Neural cell (in vitro differentiated cells): ENCODE measurements around the gene CFAP300. TPM values are rescaled to one million over a fixed set of nuclear protein-coding genes. Genes with fewer than 3 reads are reported as not detected.

Experiments used
- H2AFZ ChIP-seq: fragments of 200-600, 300-800 bp; sonication (generic), shearing (Covaris generic); 2 replicates; pipeline ENCODE4 v1.6.0; 2014; ENCODE audit warnings: low read depth, mild to moderate bottlenecking, antibody characterized with exemption, low read length, moderate library complexity
- H3F3A ChIP-seq: fragments of 200-600 bp; shearing (Covaris generic); 2 replicates; pipeline ENCODE4 v1.6.1; 2016; ENCODE audit warnings: mild to moderate bottlenecking, moderate library complexity, mixed read lengths, antibody characterized with exemption, low read length; ENCODE audit not compliant: insufficient read depth, poor library complexity, severe bottlenecking
- H3K27ac ChIP-seq: fragments of 200-600, 300-800 bp; sonication (generic), shearing (Covaris generic); 2 replicates; pipeline ENCODE4 v1.5.1; 2014; ENCODE audit warnings: mild to moderate bottlenecking, low read length, moderate library complexity
- H3K27me3 ChIP-seq: fragments of 300-800, 200-600 bp; sonication (generic), shearing (Covaris generic); 2 replicates; pipeline ENCODE4 v1.6.0; 2014; ENCODE audit warnings: mild to moderate bottlenecking, low read depth, low read length, moderate library complexity; ENCODE audit not compliant: insufficient read depth
- H3K36me3 ChIP-seq: fragments of 300-800, 200-600 bp; sonication (generic), shearing (Covaris generic); 2 replicates; pipeline ENCODE4 v1.5.1; 2014; ENCODE audit warnings: mild to moderate bottlenecking, antibody characterized with exemption, low read length, moderate library complexity; ENCODE audit not compliant: insufficient read depth
- H3K4me2 ChIP-seq: fragments of 300-800, 200-600 bp; sonication (generic), shearing (Covaris generic); 2 replicates; pipeline ENCODE4 v1.6.0; 2014; ENCODE audit warnings: mild to moderate bottlenecking, low read length
- H3K4me3 ChIP-seq: fragments of 300-800, 200-600 bp; sonication (generic), shearing (Covaris generic); 2 replicates; pipeline ENCODE4 v1.5.1; 2014; ENCODE audit warnings: mild to moderate bottlenecking, low read length, moderate library complexity
- H3K79me2 ChIP-seq: fragments of 200-600 bp; shearing (Covaris generic); replicated peaks from 2 replicates; pipeline ENCODE4 v1.6.0; 2014; ENCODE audit warnings: mild to moderate bottlenecking, low read length, moderate library complexity; ENCODE audit not compliant: insufficient read depth
- H3K9ac ChIP-seq: fragments of 300-800, 200-600 bp; sonication (generic), shearing (Covaris generic); 2 replicates; pipeline ENCODE4 v1.6.1; 2016; ENCODE audit warnings: mild to moderate bottlenecking, low read length, mixed read lengths
- H3K9me2 ChIP-seq: fragments of 200-600 bp; shearing (Covaris generic); 2 replicates; pipeline ENCODE4 v1.6.1; 2016; ENCODE audit warnings: mild to moderate bottlenecking, low read length, mixed read lengths; ENCODE audit not compliant: insufficient read depth
- H3K9me3 ChIP-seq: fragments of 200-600, 300-800 bp; sonication (generic), shearing (Covaris generic); 2 replicates; pipeline ENCODE4 v1.6.1; 2016; ENCODE audit warnings: mild to moderate bottlenecking, mixed run types, low read length, moderate library complexity, mixed read lengths
- H4K20me1 ChIP-seq: fragments of 200-600 bp; shearing (Covaris generic); 2 replicates; pipeline ENCODE4 v1.6.1; 2016; ENCODE audit warnings: mild to moderate bottlenecking, mixed run types; ENCODE audit not compliant: insufficient read depth
- CTCF ChIP-seq: fragments of 450-650 bp; IDR thresholded peaks from 2 replicates; pipeline ENCODE4 v1.5.1; 2014; ENCODE audit warnings: antibody characterized with exemption, mild to moderate bottlenecking, moderate library complexity; ENCODE audit not compliant: poor library complexity, severe bottlenecking
- EP300 ChIP-seq: fragments of 450-650 bp; conservative IDR thresholded peaks from 2 replicates; pipeline ENCODE4 v1.6.1; 2014; ENCODE audit warnings: antibody characterized with exemption, mild to moderate bottlenecking, moderate library complexity; ENCODE audit not compliant: poor library complexity, severe bottlenecking
- EZH2 ChIP-seq: fragments of 200-600, 300-800 bp; shearing (Covaris generic), sonication (generic); IDR thresholded peaks from 2 replicates; pipeline ENCODE4 v1.6.1; 2014; ENCODE audit warnings: antibody characterized with exemption, low read length, borderline replicate concordance, mild to moderate bottlenecking; ENCODE audit not compliant: insufficient read depth, poor library complexity, severe bottlenecking
- MXI1 ChIP-seq: fragments of 450-650 bp; conservative IDR thresholded peaks from 2 replicates; pipeline ENCODE4 v1.6.1; 2014; ENCODE audit warnings: antibody characterized with exemption, mild to moderate bottlenecking; ENCODE audit not compliant: poor library complexity, severe bottlenecking
- POLR2AphosphoS5 ChIP-seq: IDR thresholded peaks from 2 replicates; pipeline ENCODE4 v1.6.1; 2012
- RAD21 ChIP-seq: fragments of 450-650 bp; conservative IDR thresholded peaks from 2 replicates; pipeline ENCODE4 v1.6.1; 2014; ENCODE audit warnings: antibody characterized with exemption, mild to moderate bottlenecking, moderate library complexity
- REST ChIP-seq: IDR thresholded peaks from 2 replicates; pipeline ENCODE4 v1.6.1; 2012; ENCODE audit warnings: borderline replicate concordance
- SMC3 ChIP-seq: fragments of 450-650 bp; conservative IDR thresholded peaks from 2 replicates; pipeline ENCODE4 v1.6.1; 2014; ENCODE audit warnings: antibody characterized with exemption, mild to moderate bottlenecking, moderate library complexity; ENCODE audit not compliant: poor library complexity
- TAF1 ChIP-seq: IDR thresholded peaks from 2 replicates; pipeline ENCODE4 v1.6.1; 2012; ENCODE audit warnings: low read depth
- polyA plus RNA-seq: library from polyadenylated mRNA; depleted of rRNA; stranded (reverse); fragments of >200 nt; gene quantifications from 2 replicates; pipeline ENCODE4 v1.2.3, GENCODE V29; 2014

CFAP300 gene
- polyA plus RNA-seq, 1 donor from 2014 or later, result not detected

- Histone ChIP-seq H3K9me2 (no peaks in the 10 kb centered on the region), H4K20me1 (no peaks in the 10 kb centered on the region), H3K9me3 (no peaks in the 10 kb centered on the region), H3K79me2 (no peaks in the 10 kb centered on the region), H3F3A (no peaks in the 10 kb centered on the region), H3K4me3 (no peak overlapping the region), H3K27ac (no peak overlapping the region), H3K4me2 (no peak overlapping the region), H3K27me3 (no peaks in the 10 kb centered on the region), H2AFZ (no peak overlapping the region), H3K36me3 (no peaks in the 10 kb centered on the region), H3K9ac (no peak overlapping the region)
- TF ChIP-seq EP300 (no peak), REST (no peak), MXI1 (no peak), RAD21 (no peak), CTCF (no peak), POLR2AphosphoS5 (no peak), EZH2 (no peak), TAF1 (no peak), SMC3 (no peak)
These were observed 52.5 kb downstream of the CFAP300 start for GRCh38 chr11:102099755-102100154.

GRCh38 chr11:102108734-102109440 lies 61.6 kb downstream of the CFAP300 start:
- TF ChIP-seq EP300, result no peak
- Histone ChIP-seq H3K27ac (no peak overlapping the region), H3K9me3 (no peaks in the 10 kb centered on the region), H3K4me2 (no peak overlapping the region), H2AFZ (no peak overlapping the region), H3K9ac (no peak overlapping the region), H3K36me3 (no peaks in the 10 kb centered on the region), H3K9me2 (no peaks in the 10 kb centered on the region), H3K79me2 (peaks cover 22% of the 10 kb centered on the region), H4K20me1 (no peaks in the 10 kb centered on the region), H3F3A (no peaks in the 10 kb centered on the region), H3K4me3 (no peak overlapping the region), H3K27me3 (peaks cover 37% of the 10 kb centered on the region)
